Right ventricle myocardium inferior (tissue), 1 donor: ENCODE results near the gene TMEM232. TPM values are rescaled to one million over a fixed set of nuclear protein-coding genes. Genes with fewer than 3 reads are reported as not detected.

Source experiments
- ATAC-seq: fragments of 200-7000 bp; cut with Tn5 transposase; one replicate; pipeline ENCODE4 v1.9.1; 2020; ENCODE audit warnings: mild to moderate bottlenecking, moderate library complexity
- DNase-seq: peaks from one replicate; pipeline ENCODE4 v3.0.0; 2021; ENCODE audit errors: missing footprints
- intact Hi-C: fragments of 100-400 bp; cut with DNase I; formaldehyde crosslinking; loops from one replicate; pipeline ENCODE4 v1.11.0; 2022
- total RNA-seq: library from RNA; stranded (reverse); fragmentation: NEBNext Ultra II Directional; extraction: Animal tissue kit (Norgen Biotek cat#: 25700); gene quantifications from one replicate; pipeline ENCODE4 v1.2.1, GENCODE V29; 2021
- donor health status: DM: no; HTN: yes; CAD: no; lungs with severe emphysema.

TMEM232 gene
- total RNA-seq, 1 donor from 2014 or later = 1.4 TPM

DNA sequence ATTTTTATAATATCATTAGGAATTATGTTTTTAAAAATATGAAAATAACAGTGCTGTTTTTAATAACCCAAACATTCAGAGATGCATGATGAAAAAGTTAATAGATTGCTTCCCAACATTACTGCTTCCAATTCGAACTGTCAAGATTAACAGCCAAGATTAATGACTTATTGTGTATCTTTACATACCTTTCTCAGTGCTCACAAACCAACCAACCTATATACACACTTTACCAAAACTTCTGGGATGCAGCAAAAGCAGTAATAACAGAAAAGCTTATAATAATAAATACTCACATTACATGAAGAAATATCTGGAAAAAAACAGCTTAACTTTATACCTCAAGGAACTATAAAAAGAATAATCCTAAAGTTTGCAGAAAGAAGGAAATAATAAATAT, 82.1 kb downstream of the TMEM232 start:
- intact Hi-C loops = no loop called here
- DNase-seq (no peak), ATAC-seq (no peak)

DNA sequence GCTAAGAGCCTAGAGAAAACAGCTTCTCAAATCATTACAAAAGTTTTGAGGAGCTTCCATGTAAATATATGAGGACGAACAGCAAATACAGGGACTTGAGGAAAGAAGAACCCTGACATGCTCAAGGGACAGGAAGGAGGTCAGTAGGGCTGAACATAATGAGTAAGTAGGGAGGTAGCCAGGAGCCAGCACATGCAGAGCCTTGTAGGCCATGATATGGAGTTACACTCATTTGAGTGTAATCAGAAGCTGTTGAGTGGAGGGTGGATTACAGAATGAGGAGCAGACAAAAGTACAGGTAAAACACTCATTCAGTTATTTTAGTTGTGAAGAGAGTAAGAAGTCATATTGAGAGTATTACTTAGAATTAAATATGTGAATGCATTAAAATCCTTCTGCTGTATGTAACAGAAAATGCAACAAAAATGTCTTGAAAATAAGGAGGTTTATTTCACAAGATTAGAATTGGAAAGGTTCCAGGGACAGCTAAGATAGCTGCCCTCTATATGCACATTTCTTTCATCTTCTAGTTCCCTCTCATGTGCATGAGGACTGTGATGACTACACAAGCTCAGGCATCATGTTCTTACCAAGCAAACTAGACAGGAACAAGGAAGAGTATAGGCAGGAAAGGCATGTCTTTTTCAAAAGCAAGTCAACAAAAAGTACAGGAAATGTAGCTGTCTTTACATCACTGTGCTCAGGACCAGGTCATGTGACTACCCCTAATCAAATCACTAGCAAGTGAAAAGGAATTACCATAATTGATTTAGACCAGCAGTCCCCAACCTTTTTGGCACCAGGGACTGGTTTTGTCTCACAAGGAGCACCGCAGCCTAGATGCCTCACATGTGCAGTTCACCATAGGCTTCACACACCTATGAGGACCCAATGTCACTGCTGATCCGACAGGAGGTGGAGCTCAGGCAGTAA, 87.2 kb downstream of the TMEM232 start:
- intact Hi-C loops = no loop called here
- DNase-seq (peak; percentile 0), ATAC-seq (no peak)

- ATAC-seq = no peak
- intact Hi-C loops = no loop called here
- DNase-seq = no peak
Observed at GRCh38 chr5:110634475-110634874, 92.0 kb downstream of the TMEM232 start.

DNA sequence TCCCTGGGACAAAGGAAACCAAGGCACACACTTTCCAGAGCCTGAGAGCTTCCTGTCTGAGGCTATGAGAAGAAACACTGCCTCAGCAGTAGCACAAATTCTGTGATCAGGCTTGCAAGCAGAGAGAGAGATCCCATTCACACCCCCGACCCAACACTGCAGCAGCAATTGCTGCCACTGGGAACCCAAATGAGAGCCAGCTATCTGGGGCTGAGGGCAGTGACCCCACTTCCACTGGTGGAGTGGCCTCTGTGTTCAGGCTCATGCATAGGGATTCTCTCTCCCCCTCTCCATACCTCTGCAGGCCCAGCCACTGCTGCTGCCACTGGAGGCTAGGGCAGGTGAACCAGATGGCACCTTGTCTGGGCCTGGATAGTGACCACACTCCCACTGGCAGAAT, 95.2 kb downstream of the TMEM232 start:
- intact Hi-C loops = no loop called here
- no peak for ATAC-seq
- DNase-seq = peak; percentile 30

GRCh38 chr5:110630350-110630749, 96.1 kb downstream of the TMEM232 start:
- ATAC-seq (no peak), DNase-seq (peak; percentile 37)
- intact Hi-C loops = no loop called here

- ATAC-seq = no peak
- DNase-seq = no peak
- intact Hi-C loops = no loop called here
Observed at GRCh38 chr5:110625376-110625999, 101.0 kb downstream of the TMEM232 start.

DNA sequence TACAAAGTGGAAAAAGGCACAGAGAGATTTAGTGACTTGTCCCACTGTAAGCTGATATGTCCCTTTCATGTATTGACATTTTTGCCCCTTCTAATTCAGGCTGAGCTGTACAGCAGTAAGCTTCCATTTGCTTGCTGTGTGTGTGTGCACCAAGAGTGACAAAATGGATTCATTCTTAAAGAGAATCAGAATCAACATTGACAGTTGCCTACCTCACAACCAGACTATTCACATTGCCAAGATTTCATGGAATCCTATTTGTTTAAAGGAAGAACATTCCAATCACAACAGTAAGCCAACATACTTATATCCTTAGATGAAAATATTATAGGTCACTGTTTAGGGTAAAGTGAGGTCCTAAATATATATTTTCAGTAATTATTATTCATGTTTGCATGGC, 102.6 kb downstream of the TMEM232 start:
- ATAC-seq (no peak), DNase-seq (no peak)
- intact Hi-C loops = no loop called here

- DNase-seq = no peak
- intact Hi-C loops = no loop called here
- no peak for ATAC-seq
Observed at GRCh38 chr5:110618941-110619340, 107.5 kb downstream of the TMEM232 start.

DNA sequence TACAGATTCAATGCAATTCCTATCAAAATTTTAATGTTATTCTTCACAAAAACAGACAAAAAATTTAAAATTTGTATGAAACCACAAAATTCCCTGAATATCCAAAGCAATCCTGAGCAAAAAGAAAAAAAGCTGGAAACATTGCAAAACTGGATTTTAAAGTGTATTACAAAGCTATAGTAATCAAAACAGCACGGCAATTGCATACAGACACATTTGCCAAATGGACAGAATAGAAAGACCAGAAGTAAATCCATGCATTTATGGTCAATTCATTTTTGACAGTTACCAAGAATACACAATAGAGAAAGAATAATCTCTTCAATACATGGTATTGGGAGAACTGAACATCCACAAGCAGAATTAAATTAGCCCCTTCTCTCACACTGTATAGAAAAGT, 110.5 kb downstream of the TMEM232 start:
- no peak for ATAC-seq
- intact Hi-C loops = no loop called here
- DNase-seq = no peak

DNA sequence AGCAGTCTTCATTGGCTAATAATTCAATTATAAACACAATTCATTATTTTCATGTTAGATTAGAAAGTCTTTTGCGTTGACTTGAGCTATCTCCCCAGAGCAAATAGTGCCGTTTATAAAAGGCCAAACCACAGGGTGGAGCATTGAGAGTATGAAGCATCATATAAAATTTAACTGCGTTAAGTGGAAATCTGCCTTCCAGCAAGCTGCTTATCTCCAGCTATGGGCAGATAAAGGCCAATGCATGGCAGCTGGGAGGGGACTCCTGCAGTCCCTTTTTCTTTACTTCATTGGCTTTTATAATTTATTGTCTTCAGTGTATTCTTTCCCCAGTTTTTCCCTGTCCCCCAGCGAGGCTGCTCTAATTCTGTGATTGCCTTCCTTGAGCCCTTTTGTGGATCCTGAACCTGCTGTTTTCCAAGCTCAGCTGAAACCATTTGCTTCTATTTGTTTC, 113.7 kb downstream of the TMEM232 start:
- ATAC-seq (no peak), DNase-seq (no peak)
- intact Hi-C loops = no loop called here

DNA sequence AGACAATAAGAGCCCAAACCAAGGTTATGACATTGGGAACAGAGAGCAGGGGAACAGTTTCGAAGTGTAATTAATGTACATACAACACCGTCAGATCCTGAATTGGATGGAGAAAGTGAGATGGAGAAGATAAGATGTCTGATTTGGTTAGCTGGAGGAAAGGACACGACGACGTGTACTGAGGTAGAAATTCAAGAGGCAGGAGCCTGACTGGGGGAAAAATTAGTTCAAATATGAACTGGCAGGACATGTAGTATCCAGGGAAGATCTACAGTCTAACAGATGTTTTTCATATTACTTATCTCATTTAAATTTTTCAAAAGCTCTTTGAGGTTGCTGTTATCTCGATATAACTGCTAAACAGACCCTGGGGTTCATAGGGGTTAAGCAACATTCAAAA, 114.7 kb downstream of the TMEM232 start:
- ATAC-seq = no peak
- DNase-seq = no peak
- intact Hi-C loops = no loop called here

DNA sequence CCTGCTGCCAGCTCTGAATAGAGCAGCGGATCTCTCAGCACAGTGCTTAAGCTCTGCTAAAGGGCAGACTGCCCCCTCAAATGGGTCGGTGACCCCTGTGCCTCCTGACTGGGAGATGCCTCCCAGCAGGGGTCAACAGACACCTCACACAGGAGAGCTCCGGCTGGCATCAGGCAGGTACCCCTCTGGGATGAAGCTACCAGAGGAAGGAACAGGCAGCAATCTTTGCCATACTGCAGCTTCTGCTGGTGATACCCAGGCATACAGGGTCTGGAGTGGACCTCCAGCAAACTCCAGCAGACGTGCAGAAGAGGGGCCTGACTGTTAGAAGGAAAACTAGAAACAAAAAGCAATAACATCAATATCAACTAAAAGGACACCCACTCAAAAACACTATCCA, 131.6 kb downstream of the TMEM232 start:
- DNase-seq = no peak
- ATAC-seq = no peak
- intact Hi-C loops = no loop called here

DNA sequence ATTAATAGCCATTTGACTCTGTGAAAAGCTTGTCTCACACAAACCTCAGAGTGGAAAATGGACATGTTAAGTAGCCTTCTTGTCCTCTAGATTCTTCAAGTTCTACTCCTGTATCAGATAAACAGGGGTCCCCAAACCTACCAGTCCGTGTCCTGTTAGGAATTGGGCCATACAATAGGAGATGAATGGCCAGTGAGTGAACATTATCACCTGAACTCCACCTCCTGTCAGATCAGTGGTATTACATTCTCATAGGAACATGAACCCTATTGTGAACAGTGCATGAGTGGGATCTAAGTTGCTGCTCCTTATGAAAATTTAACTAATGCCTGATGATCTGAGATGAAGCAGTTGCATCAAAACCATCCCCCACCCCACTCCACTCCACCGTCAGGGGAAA, 136.3 kb downstream of the TMEM232 start:
- intact Hi-C loops = no loop called here
- DNase-seq = no peak
- no peak for ATAC-seq

- ATAC-seq = no peak
- DNase-seq = no peak
- intact Hi-C loops = no loop called here
Observed at GRCh38 chr5:110588286-110588980, 138.0 kb downstream of the TMEM232 start.

DNA sequence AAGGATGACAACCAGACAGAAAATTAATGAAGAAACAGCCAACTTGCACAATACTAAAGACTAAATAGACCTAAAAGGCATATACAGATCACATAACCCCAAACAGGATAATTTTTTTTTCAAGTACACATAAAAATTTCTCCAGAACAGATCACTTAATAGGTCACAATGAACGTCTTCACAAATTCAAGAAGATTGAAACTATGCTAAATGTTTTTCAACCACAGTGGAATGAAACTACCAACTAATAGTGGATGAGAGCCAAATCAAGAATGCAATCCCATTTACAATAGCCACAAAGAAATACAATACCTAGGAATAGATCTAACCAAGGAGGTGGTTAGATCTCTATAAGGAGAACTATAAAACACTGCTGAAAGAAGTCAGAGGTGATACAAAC, 145.8 kb downstream of the TMEM232 start:
- DNase-seq (no peak), ATAC-seq (no peak)
- intact Hi-C loops = no loop called here

DNA sequence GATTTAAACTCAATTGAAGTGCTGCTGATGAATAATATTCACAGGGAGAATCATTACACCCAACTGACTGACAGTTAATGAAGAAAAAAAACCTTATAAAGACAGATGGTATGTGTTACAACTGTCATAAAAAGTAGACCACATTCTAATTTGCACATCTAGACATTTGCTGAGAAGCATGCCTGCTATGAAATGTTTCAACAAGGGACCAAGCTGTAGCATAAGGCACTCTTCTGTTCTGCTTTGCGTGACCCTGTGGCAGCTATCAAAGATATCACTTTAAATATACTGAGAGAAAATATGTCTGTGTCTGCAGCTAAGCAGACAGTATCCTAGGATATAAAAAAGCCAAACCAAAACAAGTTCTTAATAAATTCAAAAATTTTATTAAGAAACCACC, 153.7 kb downstream of the TMEM232 start:
- ATAC-seq = no peak
- intact Hi-C loops = no loop called here
- DNase-seq = no peak

- ATAC-seq (no peak), DNase-seq (no peak)
- intact Hi-C loops = no loop called here
Observed at GRCh38 chr5:110562191-110562590, 164.3 kb downstream of the TMEM232 start.

GRCh38 chr5:110561510-110561909, 165.0 kb downstream of the TMEM232 start:
- intact Hi-C loops = no loop called here
- no peak for DNase-seq
- no peak for ATAC-seq

GRCh38 chr5:110549301-110549700, 177.2 kb downstream of the TMEM232 start:
- intact Hi-C loops = no loop called here
- DNase-seq (no peak), ATAC-seq (no peak)

GRCh38 chr5:110548171-110548570, 178.3 kb downstream of the TMEM232 start:
- intact Hi-C loops = no loop called here
- DNase-seq = no peak
- no peak for ATAC-seq
